ENCODE results near the gene HOATZ. TPM values are rescaled to one million over a fixed set of nuclear protein-coding genes. Genes with fewer than 3 reads are reported as not detected.

The HOATZ gene
- total and polyA plus RNA-seq, 5 experiments from 2014 or later: not detected

DNA sequence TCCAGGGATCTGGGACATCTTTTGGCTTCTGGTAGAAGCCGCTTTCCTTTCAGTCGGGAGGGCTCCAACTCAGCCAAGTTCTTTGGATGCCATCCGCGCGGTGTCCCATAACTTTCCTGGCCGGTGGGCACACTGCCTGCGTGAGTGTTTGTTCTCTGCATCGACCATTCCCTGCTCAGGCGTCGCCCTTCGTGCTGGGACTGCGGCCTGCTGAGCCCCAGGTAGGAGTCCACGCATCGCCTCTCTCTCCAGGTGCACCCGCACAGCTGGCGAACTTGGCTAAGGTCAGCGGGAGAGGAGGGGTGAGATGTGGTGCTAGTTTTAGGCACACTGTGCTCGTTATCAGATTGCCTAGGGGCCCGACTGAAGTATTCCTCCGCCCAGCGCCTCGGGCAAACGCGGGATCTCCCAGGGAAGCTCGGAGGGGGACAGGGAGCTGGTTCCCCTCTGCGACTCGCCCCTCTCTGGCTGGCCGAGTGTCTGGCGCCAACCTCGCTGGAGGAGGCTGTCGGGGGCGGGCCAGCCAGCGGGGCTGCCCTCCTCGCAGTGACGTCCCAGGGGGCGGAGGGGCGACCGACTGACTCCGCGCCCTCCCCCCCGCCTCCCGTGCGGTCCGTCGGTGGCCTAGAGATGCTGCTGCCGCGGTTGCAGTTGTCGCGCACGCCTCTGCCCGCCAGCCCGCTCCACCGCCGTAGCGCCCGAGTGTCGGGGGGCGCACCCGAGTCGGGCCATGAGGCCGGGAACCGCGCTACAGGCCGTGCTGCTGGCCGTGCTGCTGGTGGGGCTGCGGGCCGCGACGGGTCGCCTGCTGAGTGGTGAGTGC is 25.7 kb downstream of the HOATZ start, which contains the start of gene LAYN:
Gene LAYN, plus strand, starts transcription at position 607 of the 823 bp plus-strand sequence. Its CDS starts 124 bp downstream, at position 731.
- Mint-ChIP-seq H3K36me3 (no peaks in the 10 kb centered on the region), H3K4me3 (peak within 1 kb of the TSS; percentile 78 to 91 (median 87)), H3K9me3 (no peaks in the 10 kb centered on the region), H3K27me3 (peaks cover 0 to 38% (median 1%) of the 10 kb centered on the region in 5 donors), H3K27ac (peak within 1 kb of the TSS; percentile 82 to 96 (median 90)), H3K4me1 (peaks cover 20 to 47% (median 37%) of the 10 kb centered on the region in 4 donors)
- POLR2A ChIA-PET: no interaction called here
- DNase-seq (peak; percentile 39 to 81 (median 60)), ATAC-seq (peak; percentile 41 to 63)

- Mint-ChIP-seq H3K36me3 (no peaks in the 10 kb centered on the region), H3K4me3 (peak overlapping the region; percentile 78 to 91 (median 86)), H3K27ac (peak overlapping the region in 7 of 10 donors; percentile 29 to 88 (median 33)), H3K4me1 (peaks cover 20 to 47% (median 37%) of the 10 kb centered on the region in 4 donors), H3K9me3 (no peaks in the 10 kb centered on the region), H3K27me3 (peaks cover 0 to 36% (median 1%) of the 10 kb centered on the region in 5 donors)
- ATAC-seq: peak; percentile 11 to 17
- peak in 2 of 10 donors; percentile 21 to 22 for DNase-seq
- POLR2A ChIA-PET: no interaction called here
These were observed 26.3 kb downstream of the HOATZ start for GRCh38 chr11:111540937-111541253.

GRCh38 chr11:111541254-111542061 is 26.9 kb downstream of the HOATZ start:
- H3K4me3 Mint-ChIP-seq: peak overlapping the region; percentile 78 to 91 (median 86)
- peak in 1 of 2 donors; percentile 18 for ATAC-seq
- peaks cover 20 to 47% (median 37%) of the 10 kb centered on the region in 4 donors for H3K4me1 Mint-ChIP-seq
- POLR2A ChIA-PET: interaction anchor here (0.9 kb wide), 1 partner anchor 13 kb away, joined by 3 read pairs; no protein-coding TSS in a partner anchor
- no peaks in the 10 kb centered on the region for H3K36me3 Mint-ChIP-seq
- peak overlapping the region; percentile 15 to 88 (median 68) for H3K27ac Mint-ChIP-seq
- peak in 2 of 10 donors; percentile 16 to 27 for DNase-seq
- no peaks in the 10 kb centered on the region for H3K9me3 Mint-ChIP-seq
- peaks cover 0 to 32% (median 1%) of the 10 kb centered on the region in 5 donors for H3K27me3 Mint-ChIP-seq

GRCh38 chr11:111542606-111543275 is 28.2 kb downstream of the HOATZ start:
- ATAC-seq: no peak
- Mint-ChIP-seq H3K9me3 (no peaks in the 10 kb centered on the region), H3K27ac (peak overlapping the region in 8 of 10 donors; percentile 15 to 82 (median 57)), H3K36me3 (no peaks in the 10 kb centered on the region), H3K27me3 (peaks cover 0 to 23% (median 1%) of the 10 kb centered on the region in 5 donors), H3K4me1 (peaks cover 20 to 47% (median 37%) of the 10 kb centered on the region in 4 donors), H3K4me3 (peak overlapping the region; percentile 19 to 91 (median 85))
- POLR2A ChIA-PET: interaction anchor here (0.9 kb wide), 1 partner anchor 15 kb away, joined by 3 read pairs; no protein-coding TSS in a partner anchor
- peak in 1 of 10 donors; percentile 22 for DNase-seq

DNA sequence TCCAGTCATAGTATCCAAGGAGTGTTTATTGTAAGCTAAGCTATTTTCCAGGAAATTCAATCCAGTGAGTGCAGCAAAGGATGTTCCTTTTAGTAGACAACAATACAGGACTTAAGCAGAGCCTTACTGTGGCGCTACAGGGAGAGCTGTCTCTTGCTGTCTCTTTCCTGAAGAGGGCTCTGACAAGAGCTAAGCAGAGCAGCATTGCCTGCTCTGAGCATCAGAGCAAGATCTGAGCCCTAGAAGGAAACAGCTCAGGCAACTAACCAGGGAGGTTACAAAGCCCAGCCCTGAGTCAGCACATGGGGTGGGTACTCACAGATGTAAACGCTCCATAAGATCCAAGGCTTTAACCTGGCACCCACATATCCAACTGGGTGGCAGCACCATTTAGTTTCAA is 33.9 kb downstream of the HOATZ start:
- H3K4me3 Mint-ChIP-seq: no peak overlapping the region
- H3K36me3 Mint-ChIP-seq: no peaks in the 10 kb centered on the region
- ATAC-seq (no peak), DNase-seq (no peak)
- POLR2A ChIA-PET: no interaction called here
- no peaks in the 10 kb centered on the region for H3K9me3 Mint-ChIP-seq
- H3K4me1 Mint-ChIP-seq: peaks cover 0 to 2% (median 0%) of the 10 kb centered on the region in 4 donors
- H3K27me3 Mint-ChIP-seq: peaks cover 0 to 2% (median 0%) of the 10 kb centered on the region in 5 donors
- H3K27ac Mint-ChIP-seq: no peak overlapping the region

DNA sequence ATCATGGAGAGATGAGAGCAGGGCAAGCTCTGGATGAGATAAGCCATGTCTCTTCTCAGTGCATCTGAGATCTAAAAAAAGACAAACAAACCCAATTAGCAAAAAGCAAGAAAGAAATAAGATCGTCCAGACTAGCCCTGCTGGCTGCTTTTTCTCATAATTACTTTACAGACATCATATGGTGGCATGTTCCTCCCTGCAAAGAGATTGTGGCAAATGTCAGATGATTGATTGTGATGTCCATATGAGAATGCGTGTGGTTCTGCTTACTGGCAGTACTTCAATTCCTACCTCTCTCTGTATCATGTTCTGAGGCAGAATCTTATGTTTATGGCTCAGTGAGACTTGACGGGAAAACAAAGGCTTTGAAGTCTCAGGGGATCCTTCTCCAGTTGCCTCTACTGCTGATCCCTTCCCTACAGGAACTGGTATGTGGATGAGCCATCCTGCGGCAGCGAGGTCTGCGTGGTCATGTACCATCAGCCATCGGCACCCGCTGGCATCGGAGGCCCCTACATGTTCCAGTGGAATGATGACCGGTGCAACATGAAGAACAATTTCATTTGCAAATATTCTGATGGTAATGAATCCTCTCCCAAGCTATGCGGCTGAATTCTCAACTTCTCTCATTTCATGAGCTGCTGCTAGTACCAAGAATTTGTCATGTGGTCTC is 34.8 kb downstream of the HOATZ start:
- POLR2A ChIA-PET: no interaction called here
- H3K9me3 Mint-ChIP-seq: no peaks in the 10 kb centered on the region
- no peak overlapping the region for H3K27ac Mint-ChIP-seq
- DNase-seq: no peak
- H3K27me3 Mint-ChIP-seq: peaks cover 0 to 2% (median 0%) of the 10 kb centered on the region in 5 donors
- no peak overlapping the region for H3K4me3 Mint-ChIP-seq
- no peaks in the 10 kb centered on the region for H3K36me3 Mint-ChIP-seq
- peaks cover 0 to 2% (median 0%) of the 10 kb centered on the region in 4 donors for H3K4me1 Mint-ChIP-seq
- no peak for ATAC-seq

DNA sequence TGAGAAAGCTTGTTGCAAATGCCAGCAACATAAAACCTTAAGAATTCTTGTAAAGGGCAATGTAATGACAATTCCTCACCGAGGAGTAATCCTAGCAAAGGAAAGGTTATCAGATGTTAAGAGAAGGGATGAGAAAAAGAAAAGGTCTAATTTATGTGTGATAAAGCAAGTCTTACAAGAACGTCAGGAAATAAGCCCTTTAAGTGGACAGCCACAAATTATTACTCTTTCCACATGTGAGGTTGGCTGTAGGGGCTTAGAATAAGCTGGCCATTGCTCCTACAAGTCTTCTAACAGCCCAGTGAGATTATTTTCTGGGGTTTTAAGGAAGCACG is 35.3 kb downstream of the HOATZ start:
- no peak overlapping the region for H3K4me3 Mint-ChIP-seq
- peaks cover 0 to 2% (median 0%) of the 10 kb centered on the region in 5 donors for H3K27me3 Mint-ChIP-seq
- no peaks in the 10 kb centered on the region for H3K36me3 Mint-ChIP-seq
- H3K27ac Mint-ChIP-seq: no peak overlapping the region
- POLR2A ChIA-PET: no interaction called here
- DNase-seq (no peak), ATAC-seq (no peak)
- H3K4me1 Mint-ChIP-seq: peaks cover 0 to 2% (median 0%) of the 10 kb centered on the region in 4 donors
- H3K9me3 Mint-ChIP-seq: no peaks in the 10 kb centered on the region

DNA sequence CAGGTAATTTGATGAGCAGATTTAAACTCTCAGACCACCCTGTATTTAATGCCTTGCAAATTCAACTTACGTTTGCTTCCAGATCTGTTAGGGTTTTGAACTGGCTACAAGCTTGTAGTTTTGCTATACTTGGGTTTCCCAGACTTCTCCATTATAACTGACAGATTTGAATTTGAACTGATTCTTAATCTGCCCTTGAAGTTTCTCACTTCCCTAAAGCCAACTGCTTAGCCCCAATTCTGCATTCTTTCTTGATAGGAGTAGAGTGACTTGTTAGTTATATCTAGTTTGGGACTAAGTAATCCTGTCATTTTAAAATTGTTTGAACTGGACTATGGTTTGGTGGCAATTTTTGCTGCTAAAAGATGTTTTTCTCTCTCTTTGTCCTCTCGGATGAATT is 35.7 kb downstream of the HOATZ start:
- H3K4me1 Mint-ChIP-seq: peaks cover 0 to 2% (median 0%) of the 10 kb centered on the region in 4 donors
- DNase-seq: no peak
- H3K4me3 Mint-ChIP-seq: no peak overlapping the region
- POLR2A ChIA-PET: no interaction called here
- ATAC-seq: no peak
- H3K36me3 Mint-ChIP-seq: peaks cover 1 to 3% (median 2%) of the 10 kb centered on the region in 3 donors
- peaks cover 0 to 2% (median 0%) of the 10 kb centered on the region in 5 donors for H3K27me3 Mint-ChIP-seq
- H3K9me3 Mint-ChIP-seq: peaks cover 0 to 3% (median under 1%) of the 10 kb centered on the region in 9 donors
- H3K27ac Mint-ChIP-seq: no peak overlapping the region

GRCh38 chr11:111554532-111554931 is 40.0 kb downstream of the HOATZ start:
- H3K27me3 Mint-ChIP-seq: peaks cover 0 to 2% (median 0%) of the 10 kb centered on the region in 5 donors
- POLR2A ChIA-PET: no interaction called here

DNA sequence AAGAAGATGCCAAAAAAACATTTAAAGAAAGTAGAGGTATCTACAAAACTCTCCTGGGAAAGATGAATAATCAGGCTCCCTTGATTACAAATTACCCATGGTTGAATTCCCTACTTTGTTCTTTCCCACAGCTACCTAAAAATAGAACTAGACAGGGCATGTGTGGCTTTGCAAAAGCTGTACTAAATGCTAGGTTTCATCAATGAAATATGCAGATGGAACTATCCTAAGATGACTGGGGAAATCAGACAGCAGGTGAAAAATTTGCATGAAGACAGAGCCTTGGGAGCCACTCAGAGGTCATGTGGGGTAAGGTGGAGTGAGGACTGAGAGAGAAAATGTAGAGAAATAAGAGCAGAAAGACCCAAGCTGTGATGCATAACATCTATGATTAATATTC is 40.7 kb downstream of the HOATZ start:
- DNase-seq (no peak), ATAC-seq (no peak)
- H3K4me3 Mint-ChIP-seq: no peak overlapping the region
- H3K36me3 Mint-ChIP-seq: peaks cover 12 to 15% (median 13%) of the 10 kb centered on the region in 3 donors
- no peaks in the 10 kb centered on the region for H3K4me1 Mint-ChIP-seq
- POLR2A ChIA-PET: no interaction called here
- H3K9me3 Mint-ChIP-seq: peaks cover 0 to 18% (median 4%) of the 10 kb centered on the region in 9 donors
- no peaks in the 10 kb centered on the region for H3K27me3 Mint-ChIP-seq
- H3K27ac Mint-ChIP-seq: no peak overlapping the region

More at GRCh38 chr11:111554532-111554931, 40.0 kb downstream of the HOATZ start:
- Mint-ChIP-seq H3K4me3 (no peak overlapping the region), H3K9me3 (peaks cover 0 to 18% (median 4%) of the 10 kb centered on the region in 9 donors), H3K27ac (no peak overlapping the region), H3K4me1 (peaks cover 0 to 2% (median 0%) of the 10 kb centered on the region in 4 donors), H3K36me3 (peaks cover 10 to 15% (median 13%) of the 10 kb centered on the region in 3 donors)
- ATAC-seq (no peak), DNase-seq (no peak)

DNA sequence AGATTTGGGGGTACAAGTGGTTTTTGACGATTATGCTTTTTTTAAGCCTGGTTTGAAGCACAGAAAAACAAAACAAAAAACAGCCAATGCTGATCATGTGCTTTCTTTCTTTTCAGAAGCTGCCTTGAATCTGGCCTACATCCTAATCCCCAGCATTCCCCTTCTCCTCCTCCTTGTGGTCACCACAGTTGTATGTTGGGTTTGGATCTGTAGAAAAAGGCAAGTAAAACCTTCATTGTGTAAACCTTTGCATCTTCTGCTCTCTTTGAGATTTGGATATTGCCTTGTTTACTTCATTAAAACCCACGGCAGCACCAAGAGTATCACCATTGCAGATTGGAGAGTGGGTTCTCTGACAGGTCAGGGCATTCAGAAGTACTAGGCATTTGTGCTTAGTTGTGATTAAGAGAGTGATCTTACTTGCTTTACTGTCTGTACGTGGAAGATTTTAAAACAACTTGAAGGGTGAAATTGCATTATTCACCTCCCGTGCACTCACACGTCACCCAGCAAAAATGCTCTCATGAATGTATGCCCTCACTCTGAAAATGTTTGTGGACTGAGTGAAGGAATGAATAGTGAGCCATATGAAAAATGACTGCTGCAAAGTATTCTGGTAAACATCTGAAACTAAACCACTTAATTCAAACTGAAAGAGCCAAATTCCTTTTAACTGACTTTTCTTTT is 43.0 kb downstream of the HOATZ start:
- H3K4me3 Mint-ChIP-seq: no peak overlapping the region
- H3K4me1 Mint-ChIP-seq: no peaks in the 10 kb centered on the region
- H3K27me3 Mint-ChIP-seq: no peaks in the 10 kb centered on the region
- DNase-seq: no peak
- ATAC-seq: no peak
- peaks cover 12 to 15% (median 13%) of the 10 kb centered on the region in 3 donors for H3K36me3 Mint-ChIP-seq
- H3K27ac Mint-ChIP-seq: no peak overlapping the region
- POLR2A ChIA-PET: no interaction called here
- peaks cover 0 to 18% (median 4%) of the 10 kb centered on the region in 9 donors for H3K9me3 Mint-ChIP-seq

Measured in naive thymus-derived CD8-positive, alpha-beta T cell (primary cell).